ENCODE results near the gene GOLGA8M.
"Not testable (repeated sequence)": the region's sequence is repeated elsewhere in the genome, so short reads cannot be mapped to it uniquely, and the experiment has no call there.

- TF ChIP-seq POLR2A, POLR2AphosphoS5 (IDR thresholded peaks at IDR 0.05; ENCODE audit: low read depth, low read length): not testable (repeated sequence)
Measured at GRCh38 chr15:28712270-28712669, at the start of gene GOLGA8M.
